ENCODE data around the gene SBNO2.
A peak's percentile ranks its signal among the peaks of the same experiment; 100 is the strongest.
"Not testable (repeated sequence)": the region's sequence is repeated elsewhere in the genome, so short reads cannot be mapped to it uniquely, and the experiment has no call there.

Gene SBNO2

DNA sequence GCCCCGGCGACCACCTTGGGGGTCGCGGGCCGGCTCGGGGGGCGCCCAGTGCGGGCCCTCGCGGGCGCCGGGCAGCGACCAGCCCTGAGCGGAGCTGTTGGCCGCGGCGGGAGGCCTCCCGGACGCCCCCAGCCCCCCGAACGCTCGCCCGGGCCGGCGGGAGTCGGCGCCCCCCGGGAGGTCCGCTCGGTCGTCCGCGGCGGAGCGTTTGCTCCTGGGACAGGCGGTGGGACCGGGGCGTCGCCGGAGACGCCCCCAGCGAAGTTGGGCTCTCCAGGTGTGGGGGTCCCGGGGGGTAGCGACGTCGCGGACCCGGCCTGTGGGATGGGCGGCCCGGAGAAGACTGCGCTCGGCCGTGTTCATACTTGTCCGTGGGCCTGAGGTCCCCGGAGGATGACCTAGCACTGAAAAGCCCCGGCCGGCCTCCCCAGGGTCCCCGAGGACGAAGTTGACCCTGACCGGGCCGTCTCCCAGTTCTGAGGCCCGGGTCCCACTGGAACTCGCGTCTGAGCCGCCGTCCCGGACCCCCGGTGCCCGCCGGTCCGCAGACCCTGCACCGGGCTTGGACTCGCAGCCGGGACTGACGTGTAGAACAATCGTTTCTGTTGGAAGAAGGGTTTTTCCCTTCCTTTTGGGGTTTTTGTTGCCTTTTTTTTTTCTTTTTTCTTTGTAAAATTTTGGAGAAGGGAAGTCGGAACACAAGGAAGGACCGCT, 32.2 kb upstream of the SBNO2 start:
- no peak for DNase-seq (ENCODE audit: low spot score)

DNA sequence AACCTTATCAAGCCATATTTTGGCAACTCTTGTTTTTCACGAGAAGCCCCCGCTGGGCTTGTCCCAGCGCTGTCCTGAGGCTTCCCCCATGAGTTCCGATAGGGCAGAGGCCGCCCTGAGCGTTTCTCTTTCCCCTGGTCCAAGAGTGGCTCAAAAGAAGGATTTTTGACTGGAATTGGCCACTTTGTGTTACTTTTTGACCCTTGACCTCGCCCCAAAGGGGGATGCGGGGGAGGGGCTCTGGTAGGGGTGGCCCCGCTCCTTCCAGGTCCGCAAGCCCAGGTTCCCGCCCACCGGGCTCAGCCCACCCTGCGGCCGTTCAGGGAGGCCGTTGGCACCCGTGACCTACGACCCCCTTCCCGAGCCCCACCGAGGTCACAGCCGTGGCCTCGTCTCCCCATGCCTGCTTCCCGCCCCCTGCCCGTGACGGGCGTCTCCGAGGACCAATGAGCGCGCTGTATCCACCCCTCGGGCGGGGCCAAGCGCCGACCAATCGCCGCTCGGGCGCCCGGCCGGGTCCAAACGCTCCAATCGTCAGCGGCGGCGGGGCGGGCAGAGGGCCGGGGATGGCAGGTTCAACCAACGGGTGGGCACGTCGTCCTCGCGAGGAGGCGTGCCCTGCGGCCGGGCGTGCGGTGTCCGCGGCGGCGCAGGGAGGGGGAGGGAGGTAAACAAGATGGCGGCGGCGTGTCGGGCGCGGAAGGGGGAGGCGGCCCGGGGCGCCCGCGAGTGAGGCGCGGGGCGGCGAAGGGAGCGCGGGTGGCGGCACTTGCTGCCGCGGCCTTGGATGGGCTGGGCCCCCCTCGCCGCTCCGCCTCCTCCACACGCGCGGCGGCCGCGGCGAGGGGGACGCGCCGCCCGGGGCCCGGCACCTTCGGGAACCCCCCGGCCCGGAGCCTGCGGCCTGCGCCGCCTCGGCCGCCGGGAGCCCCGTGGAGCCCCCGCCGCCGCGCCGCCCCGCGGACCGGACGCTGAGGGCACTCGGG, 31.3 kb upstream of the SBNO2 start, which contains the start of gene STK11:
STK11 (plus strand) TSS at position 665 of the 986 bp plus-strand sequence. CDS start 1,136 bp downstream, outside the sequence.
- peak; percentile 97 for DNase-seq (ENCODE audit: low spot score)

DNA sequence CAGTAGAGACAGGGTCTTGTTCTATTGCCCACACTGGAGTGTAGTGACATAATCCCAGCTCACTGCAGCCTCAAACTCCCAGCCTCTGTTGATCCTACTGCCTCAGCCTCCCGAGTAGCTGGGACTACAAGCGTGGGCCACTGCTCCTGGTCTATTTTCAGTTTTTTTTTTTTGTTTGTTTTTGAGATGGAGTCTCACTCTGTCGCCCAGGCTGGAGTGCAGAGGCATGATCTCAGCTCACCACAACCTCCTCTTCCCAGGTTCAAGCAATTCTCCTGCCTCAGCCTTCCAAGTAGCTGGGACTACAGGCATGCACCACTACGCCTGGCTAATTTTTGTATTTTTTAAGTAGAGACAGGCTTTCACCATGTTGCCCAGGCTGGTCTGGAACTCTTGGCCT, 26.5 kb upstream of the SBNO2 start:
- DNase-seq (ENCODE audit: low spot score): not testable (repeated sequence)

DNA sequence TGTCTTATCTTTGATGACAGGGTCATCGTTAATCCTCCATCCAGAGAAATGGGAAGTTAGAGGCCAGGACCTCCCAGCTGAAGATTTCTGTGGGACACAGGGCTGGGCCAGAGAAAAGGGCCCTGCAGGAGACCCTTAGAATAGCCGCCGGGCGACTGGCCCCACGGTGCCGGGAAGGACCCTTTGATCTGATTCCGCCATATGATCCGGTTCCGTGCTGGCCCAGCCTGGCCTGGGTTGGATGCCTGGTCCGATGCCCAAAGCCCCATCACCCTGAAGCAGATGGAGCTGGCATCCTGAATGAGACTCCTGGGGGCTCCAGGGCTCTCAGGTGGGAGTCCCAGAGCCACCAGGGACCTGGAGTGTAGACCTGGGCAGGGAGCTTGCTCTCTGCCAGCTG, 25.5 kb upstream of the SBNO2 start:
- no peak for DNase-seq (ENCODE audit: low spot score)

DNA sequence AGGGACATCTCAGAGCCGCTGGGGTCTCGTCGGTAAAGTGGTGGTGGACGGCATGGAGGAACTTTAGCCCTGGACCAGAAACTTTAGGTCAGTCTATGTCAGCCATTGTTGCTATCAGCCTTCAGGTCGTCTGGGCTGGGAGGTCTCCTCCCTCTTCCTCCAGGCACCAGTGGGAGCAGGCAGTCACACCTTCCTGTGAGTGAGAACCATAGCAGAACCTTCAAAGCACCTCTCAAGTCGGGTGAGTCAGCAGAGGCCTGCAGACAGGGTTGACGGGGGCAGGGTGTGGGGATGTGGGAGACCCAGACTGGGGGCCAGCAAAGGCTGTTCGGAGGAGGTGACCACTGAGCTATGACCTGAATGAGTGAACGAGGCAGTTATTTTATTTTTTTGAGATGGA, 15.4 kb upstream of the SBNO2 start:
- DNase-seq (ENCODE audit: low spot score): no peak

GRCh38 chr19:1183543-1184172, 9.6 kb upstream of the SBNO2 start:
- no peak for DNase-seq (ENCODE audit: low spot score)

- no peak for DNase-seq (ENCODE audit: low spot score)
These were observed 8.7 kb upstream of the SBNO2 start for GRCh38 chr19:1182727-1183126.

DNA sequence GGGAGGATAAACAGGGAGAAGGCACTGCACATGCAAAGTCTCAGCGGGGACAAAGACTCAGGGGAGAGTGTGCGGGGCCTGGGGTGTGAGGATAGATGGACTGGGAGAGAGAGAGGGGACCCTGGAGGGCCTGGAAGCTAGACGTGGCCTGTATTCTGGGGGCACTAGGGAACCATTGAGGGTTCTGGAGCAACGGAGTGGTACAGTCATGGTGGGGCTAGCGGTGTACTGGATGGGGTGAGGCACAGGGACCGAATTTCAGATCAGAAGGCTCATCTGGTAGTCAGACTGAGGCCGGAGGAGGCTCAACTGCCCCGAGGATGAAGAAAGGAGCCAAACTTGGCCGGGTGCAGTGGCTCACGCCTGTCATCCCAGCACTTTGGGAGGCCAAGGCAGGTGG, 8.0 kb upstream of the SBNO2 start:
- no peak for DNase-seq (ENCODE audit: low spot score)

DNA sequence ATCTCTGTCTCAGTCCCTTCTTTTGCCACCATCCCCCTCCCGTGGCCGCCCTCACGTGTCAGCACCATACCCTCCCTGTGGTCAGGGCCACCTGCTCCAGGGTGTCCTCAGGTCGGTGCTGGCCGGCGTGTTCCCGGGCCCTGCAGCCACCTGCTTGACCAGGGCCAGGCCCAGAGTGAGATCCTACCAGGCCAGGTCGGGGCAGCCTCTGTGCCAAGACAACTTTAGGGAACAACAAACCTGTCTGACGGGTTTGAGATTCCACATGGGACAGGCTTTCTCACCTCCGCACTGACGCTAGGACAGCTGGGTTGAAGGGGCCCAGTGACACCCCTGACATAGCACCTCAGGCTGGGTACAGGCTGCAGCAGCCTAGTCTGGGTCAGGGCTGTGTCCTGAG, 7.5 kb upstream of the SBNO2 start:
- DNase-seq (ENCODE audit: low spot score): no peak

GRCh38 chr19:1177322-1178114, 3.5 kb upstream of the SBNO2 start:
- DNase-seq (ENCODE audit: low spot score): no peak

DNA sequence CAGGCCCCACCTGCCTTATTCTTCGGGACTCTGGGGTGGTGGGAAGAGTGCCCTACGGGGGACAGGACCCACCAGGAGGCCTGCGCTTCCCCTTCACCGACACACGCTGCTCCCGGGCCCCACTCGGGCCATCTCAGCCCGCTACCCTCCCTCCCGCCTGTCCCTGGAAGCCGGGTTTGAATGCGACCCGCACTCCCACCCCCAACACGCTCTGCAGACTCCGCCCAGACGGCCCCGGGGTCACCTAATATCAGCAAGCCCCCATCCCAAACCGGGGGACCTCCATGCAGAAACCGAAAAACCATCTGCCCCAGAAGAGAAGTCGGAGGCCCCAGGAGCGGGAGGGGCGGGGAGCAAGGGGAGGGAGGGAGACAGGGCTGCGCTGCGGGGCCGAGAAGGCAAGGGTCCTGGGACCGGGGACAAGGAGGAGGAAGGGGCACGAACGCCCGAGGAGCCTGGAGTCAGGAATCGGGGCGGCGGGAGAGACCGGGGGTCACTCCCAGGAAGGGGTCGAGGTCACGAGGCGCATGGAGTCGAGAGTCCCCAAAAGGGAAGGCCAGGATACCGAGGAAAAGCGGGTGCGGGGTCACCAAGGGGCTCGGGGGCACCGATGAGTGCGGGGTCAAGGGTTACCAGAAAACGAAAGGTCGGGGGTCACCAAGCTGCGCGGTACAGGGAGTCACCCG, 766 bp downstream of the SBNO2 start:
- no peak for DNase-seq (ENCODE audit: low spot score)

- DNase-seq (ENCODE audit: low spot score): peak; percentile 58
These were observed 1.5 kb downstream of the SBNO2 start for GRCh38 chr19:1172353-1173158.

- DNase-seq (ENCODE audit: low spot score): no peak
These were observed 2.2 kb downstream of the SBNO2 start for GRCh38 chr19:1171755-1172352.

- DNase-seq (ENCODE audit: low spot score): no peak
These were observed 2.9 kb downstream of the SBNO2 start for GRCh38 chr19:1170938-1171754.

GRCh38 chr19:1169921-1170885, 3.9 kb downstream of the SBNO2 start:
- peak; percentile 57 for DNase-seq (ENCODE audit: low spot score)

DNA sequence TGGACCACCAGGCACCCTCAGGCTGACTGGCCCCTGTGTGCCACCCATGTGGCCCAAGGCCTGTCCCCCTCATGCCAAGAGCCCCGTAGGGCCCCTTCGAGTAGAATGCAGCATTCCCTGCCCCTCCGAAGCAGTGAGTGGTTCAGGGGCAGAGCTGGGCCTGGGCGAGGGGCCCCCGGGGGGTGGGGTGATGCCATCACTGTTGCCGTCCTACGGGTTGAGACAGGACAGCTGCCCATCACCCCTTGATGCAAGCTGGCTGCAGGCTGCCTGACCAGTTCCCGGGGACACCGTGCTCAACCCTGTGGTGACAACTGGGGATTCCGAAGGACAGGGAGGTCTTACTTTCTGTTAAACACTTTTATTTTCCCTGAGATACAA, 4.7 kb downstream of the SBNO2 start:
- DNase-seq (ENCODE audit: low spot score): no peak

- no peak for DNase-seq (ENCODE audit: low spot score)
These were observed 5.3 kb downstream of the SBNO2 start for GRCh38 chr19:1168572-1169410.
